Vagina (tissue), 2 donors: ENCODE measurements around the gene BACH1.
"Not testable (repeated sequence)": the region's sequence is repeated elsewhere in the genome, so short reads cannot be mapped to it uniquely, and the experiment has no call there.

ENCODE experiments used
- CTCF ChIP-seq, 3 experiments: fragments of 450-650 bp in 2 of 3; fragments of 200-600 bp in 1 of 3; sonication (generic) in 1 of 3; IDR thresholded peaks; one replicate each; pipeline ENCODE4 v1.5.1; 2017 to 2019; ENCODE audit warnings: antibody characterized with exemption in 3 of 3, mild to moderate bottlenecking in 2 of 3, moderate library complexity in 2 of 3
- POLR2A ChIP-seq, 2 donors: fragments of 450-650 bp; IDR thresholded peaks; one replicate each; pipeline ENCODE4 v1.6.1; 2017; ENCODE audit warnings: antibody characterized with exemption in 2 of 2, mild to moderate bottlenecking in 2 of 2, moderate library complexity in 2 of 2
- POLR2AphosphoS5 ChIP-seq, 2 donors: sonication (generic); formaldehyde crosslinking; IDR thresholded peaks; one replicate each; pipeline ENCODE4 v1.9.0; 2017; ENCODE audit warnings: antibody characterized with exemption in 2 of 2, mild to moderate bottlenecking in 2 of 2, low read depth in 1 of 2; ENCODE audit not compliant: insufficient read depth in 1 of 2

DNA sequence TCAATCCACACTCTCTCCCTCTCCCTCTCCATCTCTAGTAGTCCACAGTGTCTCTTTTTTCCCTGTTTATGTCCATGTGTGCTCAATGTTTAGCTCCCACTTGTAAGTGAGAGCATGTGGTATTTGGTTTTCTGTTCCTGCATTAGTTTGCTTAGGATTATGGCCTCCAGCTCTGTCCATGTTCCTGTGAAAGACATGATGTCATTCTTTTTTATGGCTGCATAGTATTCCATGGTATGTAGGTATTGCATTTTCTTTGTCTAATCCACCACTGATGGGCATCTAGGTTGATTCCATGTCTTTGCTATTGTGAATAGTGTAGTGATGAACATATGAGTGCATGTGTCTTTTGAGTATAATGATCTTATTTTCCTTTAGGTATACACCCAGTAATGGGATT lies 49.4 kb upstream of the BACH1 start:
- not testable (repeated sequence) for TF ChIP-seq CTCF (IDR thresholded peaks at IDR 0.05); POLR2A (IDR thresholded peaks at IDR 0.05); POLR2AphosphoS5 (IDR thresholded peaks at IDR 0.05; ENCODE audit: insufficient read depth in 1 of 2, low read depth in 1 of 2)
